HL-60 (cell line): ENCODE data around the gene BRAT1.

Experiments
- CTCF ChIP-seq: IDR thresholded peaks from one replicate; pipeline ENCODE4 v1.5.1; 2011; ENCODE audit warnings: low read length, control low read depth, inconsistent platforms; ENCODE audit not compliant: insufficient read depth
- REST ChIP-seq: IDR thresholded peaks from 2 replicates; pipeline ENCODE4 v1.6.1; 2012; ENCODE audit warnings: low read depth; ENCODE audit not compliant: insufficient replicate concordance

- TF ChIP-seq CTCF (no peak), REST (no peak)
Observed at GRCh38 chr7:2499719-2500430, 55.4 kb downstream of the BRAT1 start.
